ENCODE measurements around the gene AJAP1.

Gene AJAP1

GRCh38 chr1:4693891-4694290, 39.5 kb downstream of the AJAP1 start:
- H3K4me3 ChIP-seq (replicated peaks; ENCODE audit: low read depth, low read length), result no peak overlapping the region
- no peak for TF ChIP-seq CTCF (IDR thresholded peaks at IDR 0.05; ENCODE audit: low read length, missing control alignments)
- DNase-seq (ENCODE audit: low read depth), result no peak

GRCh38 chr1:4694492-4694891, 40.1 kb downstream of the AJAP1 start:
- no peak overlapping the region for H3K4me3 ChIP-seq (replicated peaks; ENCODE audit: low read depth, low read length)
- DNase-seq (ENCODE audit: low read depth), result no peak
- no peak for TF ChIP-seq CTCF (IDR thresholded peaks at IDR 0.05; ENCODE audit: low read length, missing control alignments)

GRCh38 chr1:4695241-4695640, 40.8 kb downstream of the AJAP1 start:
- TF ChIP-seq CTCF (IDR thresholded peaks at IDR 0.05; ENCODE audit: low read length, missing control alignments), result no peak
- H3K4me3 ChIP-seq (replicated peaks; ENCODE audit: low read depth, low read length), result no peak overlapping the region
- no peak for DNase-seq (ENCODE audit: low read depth)

GRCh38 chr1:4696161-4696745, 41.8 kb downstream of the AJAP1 start:
- DNase-seq (ENCODE audit: low read depth), result no peak
- TF ChIP-seq CTCF (IDR thresholded peaks at IDR 0.05; ENCODE audit: low read length, missing control alignments), result no peak
- H3K4me3 ChIP-seq (replicated peaks; ENCODE audit: low read depth, low read length), result no peak overlapping the region

- no peak overlapping the region for H3K4me3 ChIP-seq (replicated peaks; ENCODE audit: low read depth, low read length)
- DNase-seq (ENCODE audit: low read depth), result no peak
- TF ChIP-seq CTCF (IDR thresholded peaks at IDR 0.05; ENCODE audit: low read length, missing control alignments), result no peak
Measured at GRCh38 chr1:4696753-4697152, 42.3 kb downstream of the AJAP1 start.

GRCh38 chr1:4697801-4698200, 43.4 kb downstream of the AJAP1 start:
- H3K4me3 ChIP-seq (replicated peaks; ENCODE audit: low read depth, low read length), result no peak overlapping the region
- no peak for TF ChIP-seq CTCF (IDR thresholded peaks at IDR 0.05; ENCODE audit: low read length, missing control alignments)
- no peak for DNase-seq (ENCODE audit: low read depth)

- TF ChIP-seq CTCF (IDR thresholded peaks at IDR 0.05; ENCODE audit: low read length, missing control alignments), result no peak
- DNase-seq (ENCODE audit: low read depth), result no peak
- no peak overlapping the region for H3K4me3 ChIP-seq (replicated peaks; ENCODE audit: low read depth, low read length)
Measured at GRCh38 chr1:4698911-4699310, 44.5 kb downstream of the AJAP1 start.

Data from fibroblast of pulmonary artery (primary cell).